ENCODE results near the gene ROCK2. TPM values are rescaled to one million over a fixed set of nuclear protein-coding genes. Genes with fewer than 3 reads are reported as not detected.
A peak's percentile ranks its signal among the peaks of the same experiment; 100 is the strongest.

The ROCK2 gene
- total and polyA plus RNA-seq, 2 of the 13 experiments (the other 11 are each of a cell fraction or from before 2014, with no cell fraction given), result 38.1 to 119 TPM

DNA sequence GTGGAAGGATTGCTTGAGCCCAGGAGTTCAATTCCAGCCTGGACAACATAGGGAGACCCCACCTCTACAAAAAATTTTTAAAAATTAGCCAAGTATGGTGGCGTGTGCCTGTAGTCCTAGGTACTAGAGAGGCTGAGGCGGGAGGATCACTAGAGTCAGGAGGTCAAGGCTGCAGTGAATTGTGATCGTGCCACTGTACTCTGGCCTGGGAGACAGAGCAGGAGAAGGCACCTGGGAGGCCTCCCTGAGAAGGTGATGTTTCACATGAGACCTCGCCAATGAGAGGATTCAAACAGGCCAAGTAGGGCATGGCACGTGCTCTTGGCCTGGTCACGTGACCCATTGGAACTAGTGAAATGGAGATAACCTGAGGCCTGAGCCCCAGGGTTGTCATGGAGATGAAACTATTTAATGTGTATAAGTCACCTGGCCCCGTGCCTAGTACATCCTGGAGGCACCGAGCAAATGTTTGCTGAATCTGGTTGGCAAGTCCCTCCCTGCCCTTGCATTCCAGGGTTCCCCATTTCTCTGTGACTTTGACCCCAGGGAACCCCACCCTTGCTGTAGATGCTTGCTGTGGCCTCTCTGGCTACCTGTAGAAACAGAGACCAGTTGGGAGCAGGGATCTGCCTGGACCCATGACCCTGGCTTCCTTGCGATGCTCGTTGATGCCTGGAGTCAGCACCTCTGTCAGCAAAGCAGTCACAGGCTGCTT is 26.1 kb upstream of the ROCK2 start (continued):
- TF ChIP-seq, protein P1, sequence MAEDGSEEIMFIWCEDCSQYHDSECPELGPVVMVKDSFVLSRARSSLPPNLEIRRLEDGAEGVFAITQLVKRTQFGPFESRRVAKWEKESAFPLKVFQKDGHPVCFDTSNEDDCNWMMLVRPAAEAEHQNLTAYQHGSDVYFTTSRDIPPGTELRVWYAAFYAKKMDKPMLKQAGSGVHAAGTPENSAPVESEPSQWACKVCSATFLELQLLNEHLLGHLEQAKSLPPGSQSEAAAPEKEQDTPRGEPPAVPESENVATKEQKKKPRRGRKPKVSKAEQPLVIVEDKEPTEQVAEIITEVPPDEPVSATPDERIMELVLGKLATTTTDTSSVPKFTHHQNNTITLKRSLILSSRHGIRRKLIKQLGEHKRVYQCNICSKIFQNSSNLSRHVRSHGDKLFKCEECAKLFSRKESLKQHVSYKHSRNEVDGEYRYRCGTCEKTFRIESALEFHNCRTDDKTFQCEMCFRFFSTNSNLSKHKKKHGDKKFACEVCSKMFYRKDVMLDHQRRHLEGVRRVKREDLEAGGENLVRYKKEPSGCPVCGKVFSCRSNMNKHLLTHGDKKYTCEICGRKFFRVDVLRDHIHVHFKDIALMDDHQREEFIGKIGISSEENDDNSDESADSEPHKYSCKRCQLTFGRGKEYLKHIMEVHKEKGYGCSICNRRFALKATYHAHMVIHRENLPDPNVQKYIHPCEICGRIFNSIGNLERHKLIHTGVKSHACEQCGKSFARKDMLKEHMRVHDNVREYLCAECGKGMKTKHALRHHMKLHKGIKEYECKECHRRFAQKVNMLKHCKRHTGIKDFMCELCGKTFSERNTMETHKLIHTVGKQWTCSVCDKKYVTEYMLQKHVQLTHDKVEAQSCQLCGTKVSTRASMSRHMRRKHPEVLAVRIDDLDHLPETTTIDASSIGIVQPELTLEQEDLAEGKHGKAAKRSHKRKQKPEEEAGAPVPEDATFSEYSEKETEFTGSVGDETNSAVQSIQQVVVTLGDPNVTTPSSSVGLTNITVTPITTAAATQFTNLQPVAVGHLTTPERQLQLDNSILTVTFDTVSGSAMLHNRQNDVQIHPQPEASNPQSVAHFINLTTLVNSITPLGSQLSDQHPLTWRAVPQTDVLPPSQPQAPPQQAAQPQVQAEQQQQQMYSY (CRISPR knock-in tag; IDR thresholded peaks at IDR 0.05), result peak; percentile 52; the same call in 1 of the 2 replicates
- TF ChIP-seq, protein P2, sequence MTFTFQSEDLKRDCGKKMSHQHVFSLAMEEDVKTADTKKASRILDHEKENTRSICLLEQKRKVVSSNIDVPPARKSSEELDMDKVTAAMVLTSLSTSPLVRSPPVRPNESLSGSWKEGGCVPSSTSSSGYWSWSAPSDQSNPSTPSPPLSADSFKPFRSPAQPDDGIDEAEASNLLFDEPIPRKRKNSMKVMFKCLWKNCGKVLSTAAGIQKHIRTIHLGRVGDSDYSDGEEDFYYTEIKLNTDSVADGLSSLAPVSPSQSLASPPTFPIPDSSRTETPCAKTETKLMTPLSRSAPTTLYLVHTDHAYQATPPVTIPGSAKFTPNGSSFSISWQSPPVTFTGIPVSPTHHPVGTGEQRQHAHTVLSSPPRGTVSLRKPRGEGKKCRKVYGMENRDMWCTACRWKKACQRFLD (CRISPR knock-in tag; IDR thresholded peaks at IDR 0.05; ENCODE audit: borderline replicate concordance), result peak; percentile 98
- TF ChIP-seq, protein P3, sequence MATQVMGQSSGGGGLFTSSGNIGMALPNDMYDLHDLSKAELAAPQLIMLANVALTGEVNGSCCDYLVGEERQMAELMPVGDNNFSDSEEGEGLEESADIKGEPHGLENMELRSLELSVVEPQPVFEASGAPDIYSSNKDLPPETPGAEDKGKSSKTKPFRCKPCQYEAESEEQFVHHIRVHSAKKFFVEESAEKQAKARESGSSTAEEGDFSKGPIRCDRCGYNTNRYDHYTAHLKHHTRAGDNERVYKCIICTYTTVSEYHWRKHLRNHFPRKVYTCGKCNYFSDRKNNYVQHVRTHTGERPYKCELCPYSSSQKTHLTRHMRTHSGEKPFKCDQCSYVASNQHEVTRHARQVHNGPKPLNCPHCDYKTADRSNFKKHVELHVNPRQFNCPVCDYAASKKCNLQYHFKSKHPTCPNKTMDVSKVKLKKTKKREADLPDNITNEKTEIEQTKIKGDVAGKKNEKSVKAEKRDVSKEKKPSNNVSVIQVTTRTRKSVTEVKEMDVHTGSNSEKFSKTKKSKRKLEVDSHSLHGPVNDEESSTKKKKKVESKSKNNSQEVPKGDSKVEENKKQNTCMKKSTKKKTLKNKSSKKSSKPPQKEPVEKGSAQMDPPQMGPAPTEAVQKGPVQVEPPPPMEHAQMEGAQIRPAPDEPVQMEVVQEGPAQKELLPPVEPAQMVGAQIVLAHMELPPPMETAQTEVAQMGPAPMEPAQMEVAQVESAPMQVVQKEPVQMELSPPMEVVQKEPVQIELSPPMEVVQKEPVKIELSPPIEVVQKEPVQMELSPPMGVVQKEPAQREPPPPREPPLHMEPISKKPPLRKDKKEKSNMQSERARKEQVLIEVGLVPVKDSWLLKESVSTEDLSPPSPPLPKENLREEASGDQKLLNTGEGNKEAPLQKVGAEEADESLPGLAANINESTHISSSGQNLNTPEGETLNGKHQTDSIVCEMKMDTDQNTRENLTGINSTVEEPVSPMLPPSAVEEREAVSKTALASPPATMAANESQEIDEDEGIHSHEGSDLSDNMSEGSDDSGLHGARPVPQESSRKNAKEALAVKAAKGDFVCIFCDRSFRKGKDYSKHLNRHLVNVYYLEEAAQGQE (IDR thresholded peaks at IDR 0.05; ENCODE audit: borderline replicate concordance in 1 of 2, low read depth in 1 of 2, low read length in 2 of 2), result 0 out of 4 replicates have a peak, but pooled peaks of 1 of the 2 experiments have one; percentile 49
- peak; percentile 83; the same call in 1 of the 2 replicates for TF ChIP-seq MAF1 (CRISPR knock-in tag; IDR thresholded peaks at IDR 0.05; ENCODE audit: borderline replicate concordance)
- TF ChIP-seq, protein P4, sequence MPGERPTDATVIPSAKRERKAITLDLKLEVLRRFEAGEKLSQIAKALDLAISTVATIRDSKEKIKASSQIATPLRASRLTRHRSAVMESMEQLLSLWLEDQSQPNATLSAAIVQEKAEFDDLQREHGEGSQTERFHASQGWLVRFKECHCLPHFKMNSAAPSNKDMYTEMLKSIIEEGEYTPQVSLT (CRISPR knock-in tag; IDR thresholded peaks at IDR 0.05; ENCODE audit: borderline replicate concordance, low read depth), result no peak
- TF ChIP-seq, protein P5, sequence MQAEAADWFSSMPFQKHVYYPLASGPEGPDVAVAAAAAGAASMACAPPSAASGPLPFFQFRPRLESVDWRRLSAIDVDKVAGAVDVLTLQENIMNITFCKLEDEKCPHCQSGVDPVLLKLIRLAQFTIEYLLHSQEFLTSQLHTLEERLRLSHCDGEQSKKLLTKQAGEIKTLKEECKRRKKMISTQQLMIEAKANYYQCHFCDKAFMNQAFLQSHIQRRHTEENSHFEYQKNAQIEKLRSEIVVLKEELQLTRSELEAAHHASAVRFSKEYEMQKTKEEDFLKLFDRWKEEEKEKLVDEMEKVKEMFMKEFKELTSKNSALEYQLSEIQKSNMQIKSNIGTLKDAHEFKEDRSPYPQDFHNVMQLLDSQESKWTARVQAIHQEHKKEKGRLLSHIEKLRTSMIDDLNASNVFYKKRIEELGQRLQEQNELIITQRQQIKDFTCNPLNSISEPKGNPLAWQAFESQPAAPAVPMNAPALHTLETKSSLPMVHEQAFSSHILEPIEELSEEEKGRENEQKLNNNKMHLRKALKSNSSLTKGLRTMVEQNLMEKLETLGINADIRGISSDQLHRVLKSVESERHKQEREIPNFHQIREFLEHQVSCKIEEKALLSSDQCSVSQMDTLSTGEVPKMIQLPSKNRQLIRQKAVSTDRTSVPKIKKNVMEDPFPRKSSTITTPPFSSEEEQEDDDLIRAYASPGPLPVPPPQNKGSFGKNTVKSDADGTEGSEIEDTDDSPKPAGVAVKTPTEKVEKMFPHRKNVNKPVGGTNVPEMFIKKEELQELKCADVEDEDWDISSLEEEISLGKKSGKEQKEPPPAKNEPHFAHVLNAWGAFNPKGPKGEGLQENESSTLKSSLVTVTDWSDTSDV (CRISPR knock-in tag; IDR thresholded peaks at IDR 0.05), result peak; percentile 69; the same call in 1 of the 2 replicates
- no peak for TF ChIP-seq HOXA9 (CRISPR knock-in tag; IDR thresholded peaks at IDR 0.05; ENCODE audit: borderline replicate concordance)
- 0 out of 2 replicates have a peak, but pooled peaks have one; percentile 82 for TF ChIP-seq ZNF44 (CRISPR knock-in tag; IDR thresholded peaks at IDR 0.05)
- TF ChIP-seq CCDC6 (CRISPR knock-in tag; IDR thresholded peaks at IDR 0.05), result peak; percentile 92; the same call in 1 of the 2 replicates
- no peak for TF ChIP-seq HOXA7 (CRISPR knock-in tag; IDR thresholded peaks at IDR 0.05)
- peak; percentile 99 for TF ChIP-seq BORCS8-MEF2B (CRISPR knock-in tag; IDR thresholded peaks at IDR 0.05)
- TF ChIP-seq SNAI1 (CRISPR knock-in tag; IDR thresholded peaks at IDR 0.05; ENCODE audit: borderline replicate concordance), result 0 out of 2 replicates have a peak, but pooled peaks have one; percentile 55
- TF ChIP-seq DR1 (CRISPR knock-in tag; IDR thresholded peaks at IDR 0.05), result 0 out of 2 replicates have a peak, but pooled peaks have one; percentile 27
- peak; percentile 28; the same call in 1 of the 2 replicates for TF ChIP-seq ZNF33B (CRISPR knock-in tag; IDR thresholded peaks at IDR 0.05)
- peak; percentile 71; the same call in 1 of the 2 replicates for TF ChIP-seq KMT2A (CRISPR knock-in tag; IDR thresholded peaks at IDR 0.05)

Data from HepG2 (cell line).